Lower lobe of right lung (tissue), 2 donors: Measurements from ENCODE around the gene C15orf40. TPM values are rescaled to one million over a fixed set of nuclear protein-coding genes. Genes with fewer than 3 reads are reported as not detected.

Experiments used
- ATAC-seq, 2 donors: fragments of 200-7000 bp; cut with Tn5 transposase; one replicate each; pipeline ENCODE4 v1.9.1; 2020 to 2022; ENCODE audit warnings: mild to moderate bottlenecking in 2 of 2, moderate library complexity in 2 of 2
- DNase-seq: peaks from one replicate; pipeline ENCODE4 v3.0.0-alpha.2; 2020
- H3K27ac ChIP-seq: fragments of 200-600 bp; one replicate; pipeline ENCODE4 v1.8.0; 2022
- H3K27me3 ChIP-seq: fragments of 200-600 bp; one replicate; pipeline ENCODE4 v1.8.0; 2022; ENCODE audit warnings: low read depth
- H3K36me3 ChIP-seq: fragments of 200-600 bp; one replicate; pipeline ENCODE4 v1.8.0; 2022; ENCODE audit warnings: mild to moderate bottlenecking
- H3K4me1 ChIP-seq: fragments of 200-600 bp; one replicate; pipeline ENCODE4 v1.8.0; 2022
- H3K4me3 ChIP-seq: fragments of 200-600 bp; one replicate; pipeline ENCODE4 v1.8.0; 2022; ENCODE audit warnings: mild to moderate bottlenecking
- H3K9me3 ChIP-seq: fragments of 200-600 bp; one replicate; pipeline ENCODE4 v1.8.0; 2022
- intact Hi-C: fragments of 100-400 bp; cut with DNase I; formaldehyde crosslinking; loops from one replicate; pipeline ENCODE4 v1.11.0; 2022
- long read RNA-seq: library from polyadenylated mRNA; unstranded; transcript quantifications from one replicate; pipeline ENCODE4 v2.0.0, GENCODE V29; 2021
- total RNA-seq: library from RNA; stranded (reverse); fragmentation: NEBNext Ultra II Directional; extraction: Animal tissue kit (Norgen Biotek cat#: 25700); gene quantifications from one replicate; pipeline ENCODE4 v1.2.1, GENCODE V29; 2021
- TF ChIP-seq, protein P1 (sequence below): fragments of 200-600 bp; IDR thresholded peaks from one replicate; pipeline ENCODE4 v1.8.0; 2022; ENCODE audit warnings: antibody characterized with exemption, mild to moderate bottlenecking
- donor health status: DM: no; HTN: yes; CAD: no; lungs with severe emphysema.

C15orf40 gene
- total RNA-seq, result 17.8 TPM
- long read RNA-seq, full-length matches to known transcripts, result 21 of 34 reads
- long read RNA-seq, partial matches to known transcripts, result 3 of 34 reads
- long read RNA-seq, other reads (novel, unspliced or antisense), result 10 of 34 reads

DNA sequence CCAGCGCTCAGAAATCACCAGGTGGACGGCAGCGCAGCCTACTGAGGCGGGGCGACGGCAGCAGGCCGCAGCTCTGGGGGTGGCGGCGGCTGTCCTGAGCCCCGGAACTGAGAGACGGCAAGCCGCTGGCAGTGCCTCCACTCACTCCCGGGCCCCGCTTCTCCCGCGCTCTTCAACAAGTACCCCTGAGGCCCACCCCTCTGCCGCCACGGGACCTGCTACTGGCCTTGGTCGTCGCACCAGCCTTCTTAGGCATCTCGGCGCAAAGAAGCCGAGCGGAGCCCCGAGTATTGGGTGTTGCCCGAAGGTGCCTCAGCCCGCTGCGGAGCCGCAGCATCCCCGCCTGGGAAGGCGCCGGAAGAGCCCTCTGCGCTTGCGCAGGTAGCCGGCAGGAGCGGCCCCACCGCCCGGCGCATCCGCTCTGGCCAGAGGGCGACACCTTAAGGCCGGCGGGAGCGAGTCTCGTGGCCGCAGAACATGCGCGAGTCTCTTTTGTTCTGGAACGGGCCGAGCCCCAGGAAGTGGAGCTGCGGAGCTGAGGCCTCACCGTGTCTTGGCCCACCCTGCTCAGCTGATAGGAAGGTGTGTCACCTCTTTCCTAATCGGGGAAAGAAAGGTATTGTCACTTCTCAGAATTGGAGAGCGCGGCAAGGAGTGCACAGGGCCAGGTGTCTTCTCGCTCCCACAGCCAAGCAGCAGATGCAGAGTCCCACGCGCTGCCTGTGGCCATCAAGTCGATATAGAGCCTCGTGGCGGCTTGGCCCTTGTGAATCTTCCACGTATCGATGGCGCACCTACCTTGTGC, at the start of gene C15orf40:
Gene C15orf40, minus strand, starts transcription at position 369 of the 805 bp plus-strand sequence. Its CDS starts 32 bp downstream, at position 337.
- peak; percentile 99 to 100 for ATAC-seq
- H3K27ac ChIP-seq, result peak within 1 kb of the TSS; percentile 85
- peaks cover 30% of the 10 kb centered on the region for H3K4me1 ChIP-seq
- H3K27me3 ChIP-seq, result no peaks in the 10 kb centered on the region
- peak; percentile 95 for DNase-seq
- H3K4me3 ChIP-seq, result peak within 1 kb of the TSS; percentile 88
- H3K36me3 ChIP-seq, result peaks cover 37% of the 10 kb centered on the region
- H3K9me3 ChIP-seq, result no peaks in the 10 kb centered on the region
- TF ChIP-seq, protein P1, sequence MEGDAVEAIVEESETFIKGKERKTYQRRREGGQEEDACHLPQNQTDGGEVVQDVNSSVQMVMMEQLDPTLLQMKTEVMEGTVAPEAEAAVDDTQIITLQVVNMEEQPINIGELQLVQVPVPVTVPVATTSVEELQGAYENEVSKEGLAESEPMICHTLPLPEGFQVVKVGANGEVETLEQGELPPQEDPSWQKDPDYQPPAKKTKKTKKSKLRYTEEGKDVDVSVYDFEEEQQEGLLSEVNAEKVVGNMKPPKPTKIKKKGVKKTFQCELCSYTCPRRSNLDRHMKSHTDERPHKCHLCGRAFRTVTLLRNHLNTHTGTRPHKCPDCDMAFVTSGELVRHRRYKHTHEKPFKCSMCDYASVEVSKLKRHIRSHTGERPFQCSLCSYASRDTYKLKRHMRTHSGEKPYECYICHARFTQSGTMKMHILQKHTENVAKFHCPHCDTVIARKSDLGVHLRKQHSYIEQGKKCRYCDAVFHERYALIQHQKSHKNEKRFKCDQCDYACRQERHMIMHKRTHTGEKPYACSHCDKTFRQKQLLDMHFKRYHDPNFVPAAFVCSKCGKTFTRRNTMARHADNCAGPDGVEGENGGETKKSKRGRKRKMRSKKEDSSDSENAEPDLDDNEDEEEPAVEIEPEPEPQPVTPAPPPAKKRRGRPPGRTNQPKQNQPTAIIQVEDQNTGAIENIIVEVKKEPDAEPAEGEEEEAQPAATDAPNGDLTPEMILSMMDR, result peak; percentile 78
- intact Hi-C loops, result no loop called here

DNA sequence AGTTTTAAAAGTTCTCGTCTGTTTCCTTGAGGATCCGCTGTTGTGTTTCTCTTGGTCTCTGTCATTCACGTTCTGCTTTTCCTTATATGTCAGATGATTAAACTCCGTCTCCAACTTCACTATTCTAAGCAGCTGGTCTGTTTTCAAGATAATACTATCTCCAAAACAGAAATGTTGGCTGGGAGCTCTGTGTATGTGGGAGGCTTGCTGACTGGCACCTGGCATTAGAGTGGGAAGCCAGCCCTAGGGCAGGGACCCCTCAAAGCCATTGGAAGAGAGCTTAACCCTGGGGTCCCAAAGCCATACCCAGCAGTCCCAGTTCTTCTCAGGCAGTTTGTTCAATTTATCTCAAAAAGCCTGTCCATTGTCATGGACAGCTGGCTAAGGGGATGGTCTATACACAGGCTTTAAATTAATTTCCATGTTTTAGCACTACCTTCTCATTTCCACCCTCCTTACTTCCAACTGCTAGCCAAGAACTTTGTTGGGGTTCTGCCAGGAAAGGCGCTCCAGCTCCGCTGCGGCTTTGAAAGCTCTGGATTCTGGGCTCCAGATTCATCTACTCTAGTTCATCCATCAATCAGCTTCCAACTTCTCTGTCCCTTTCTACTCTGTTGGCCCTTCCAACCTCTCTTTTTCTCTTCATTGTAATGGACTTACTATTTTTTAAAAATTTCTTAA, 46.4 kb upstream of the C15orf40 start:
- H3K4me1 ChIP-seq, result peaks cover 38% of the 10 kb centered on the region
- no peak overlapping the region for H3K27ac ChIP-seq
- TF ChIP-seq, protein P1, result no peak
- H3K36me3 ChIP-seq, result peaks cover 34% of the 10 kb centered on the region
- H3K4me3 ChIP-seq, result no peak overlapping the region
- intact Hi-C loops, result no loop called here
- ATAC-seq (no peak), DNase-seq (no peak)
- H3K9me3 ChIP-seq, result no peaks in the 10 kb centered on the region
- no peaks in the 10 kb centered on the region for H3K27me3 ChIP-seq

DNA sequence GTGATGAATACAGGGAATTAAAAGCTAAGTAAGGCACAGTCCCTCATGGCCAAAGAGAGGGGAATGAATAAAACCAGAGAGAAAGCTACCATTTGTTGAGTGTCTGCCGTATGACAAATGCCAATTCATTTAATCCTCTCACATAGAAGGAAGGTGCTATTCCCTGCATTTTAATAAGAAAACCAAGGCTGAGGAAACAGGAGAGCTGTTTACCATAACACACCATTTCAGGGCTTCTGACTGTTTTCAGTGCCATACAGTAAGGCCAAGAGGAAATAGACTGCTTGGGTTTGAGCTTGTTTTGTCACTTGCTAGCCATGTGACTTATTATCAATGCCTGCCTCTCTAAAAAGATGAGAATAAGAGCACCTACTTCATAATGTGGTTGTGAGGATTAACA, 45.6 kb upstream of the C15orf40 start:
- Histone ChIP-seq H3K27me3 (no peaks in the 10 kb centered on the region), H3K36me3 (peaks cover 38% of the 10 kb centered on the region), H3K9me3 (no peaks in the 10 kb centered on the region), H3K4me3 (no peak overlapping the region), H3K4me1 (peaks cover 30% of the 10 kb centered on the region), H3K27ac (no peak overlapping the region)
- no peak for DNase-seq
- TF ChIP-seq, protein P1, result no peak
- intact Hi-C loops, result no loop called here
- ATAC-seq, result no peak

DNA sequence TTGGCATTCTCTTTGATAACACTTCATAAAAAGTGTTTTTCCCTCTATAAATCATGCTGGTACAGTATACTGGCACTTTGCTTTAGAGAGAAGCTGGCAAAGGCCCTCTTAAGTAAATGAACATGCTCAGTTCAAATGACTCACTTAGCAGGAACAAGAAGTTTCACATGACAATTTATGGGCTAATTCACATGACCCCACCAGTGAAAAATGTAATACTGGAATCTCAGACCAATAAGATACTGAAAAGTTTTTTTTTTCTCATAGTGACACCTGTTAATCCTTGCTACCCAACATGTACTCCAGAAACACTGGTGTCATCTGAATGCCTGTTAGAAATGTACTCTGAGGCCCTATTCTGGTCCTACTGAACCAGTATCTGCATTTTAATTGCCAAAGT, 41.7 kb upstream of the C15orf40 start:
- Histone ChIP-seq H3K4me1 (peaks cover 12% of the 10 kb centered on the region), H3K27ac (no peak overlapping the region), H3K9me3 (no peaks in the 10 kb centered on the region), H3K36me3 (peaks cover 55% of the 10 kb centered on the region), H3K27me3 (no peaks in the 10 kb centered on the region), H3K4me3 (no peak overlapping the region)
- TF ChIP-seq, protein P1, result no peak
- intact Hi-C loops, result no loop called here
- no peak for DNase-seq
- no peak for ATAC-seq

DNA sequence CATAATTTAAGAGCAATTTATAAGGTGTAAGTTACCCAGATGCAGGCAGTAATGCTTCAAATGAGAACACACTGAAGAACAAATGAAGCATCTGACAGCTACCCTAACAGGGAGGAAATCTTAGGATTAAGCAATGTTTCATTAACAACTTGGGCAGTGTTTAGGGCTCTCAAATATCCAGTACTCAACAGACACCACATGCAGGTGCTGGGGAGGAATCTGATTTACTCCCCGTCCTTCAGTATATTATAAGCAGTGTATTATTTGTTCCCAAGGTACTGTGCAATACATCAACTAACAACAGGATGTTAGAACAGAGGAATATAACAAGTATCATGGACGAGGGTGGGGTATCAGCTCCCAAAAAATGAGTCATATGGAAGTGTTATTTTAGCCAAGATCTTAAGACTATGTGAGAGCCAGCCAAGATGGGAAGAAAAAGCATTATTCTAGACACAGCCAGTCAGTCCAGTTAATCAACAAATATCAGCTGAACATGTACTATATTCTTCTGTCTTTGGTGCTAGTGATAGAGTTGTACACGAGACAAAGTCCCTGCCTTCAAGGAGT, 35.2 kb upstream of the C15orf40 start:
- peak in 1 of 2 donors; percentile 16 for ATAC-seq

More for the DNA sequence above, 35.2 kb upstream of the C15orf40 start:
- DNase-seq, result no peak
- Histone ChIP-seq H3K27ac (no peak overlapping the region), H3K27me3 (no peaks in the 10 kb centered on the region), H3K36me3 (peaks cover 55% of the 10 kb centered on the region), H3K9me3 (no peaks in the 10 kb centered on the region), H3K4me3 (no peak overlapping the region), H3K4me1 (no peaks in the 10 kb centered on the region)
- TF ChIP-seq, protein P1, result no peak
- intact Hi-C loops, result no loop called here
